A673 (cell line): ENCODE results near the gene TENM4.

ENCODE experiments used
- EZH2 ChIP-seq: fragments of 200-600 bp; sonication (generic); IDR thresholded peaks from 2 replicates; pipeline ENCODE4 v1.6.1; 2017; ENCODE audit warnings: borderline replicate concordance, low read depth, mild to moderate bottlenecking, mixed read lengths, antibody characterized with exemption, low read length; ENCODE audit not compliant: poor library complexity, severe bottlenecking
- TF ChIP-seq, protein P1 (sequence below): fragments of 300-800, 200-600 bp; sonication (generic); conservative IDR thresholded peaks from 2 replicates; pipeline ENCODE4 v1.5.1; 2017; ENCODE audit warnings: low read depth, mild to moderate bottlenecking, antibody characterized with exemption, low read length, moderate library complexity, mixed read lengths

DNA sequence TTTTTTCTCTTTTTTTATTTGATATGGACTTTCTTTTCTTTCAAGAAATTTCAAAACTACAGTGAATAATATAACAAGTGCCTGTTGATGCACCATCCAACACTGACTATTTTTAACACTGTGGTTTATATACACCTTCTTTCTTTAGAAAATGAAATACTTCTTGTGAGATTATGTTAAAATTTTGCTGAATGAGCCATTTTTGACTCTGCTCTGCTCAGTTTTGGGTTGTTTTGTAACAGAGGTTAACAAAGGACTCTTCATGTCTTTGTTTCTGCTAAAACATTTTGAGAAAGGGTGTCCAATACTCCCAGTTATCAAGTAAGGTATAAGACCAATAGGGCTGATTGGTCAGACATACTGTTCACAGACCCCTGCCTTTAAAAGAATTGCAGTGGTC, 44.0 kb upstream of the TENM4 start:
- TF ChIP-seq, protein P1, sequence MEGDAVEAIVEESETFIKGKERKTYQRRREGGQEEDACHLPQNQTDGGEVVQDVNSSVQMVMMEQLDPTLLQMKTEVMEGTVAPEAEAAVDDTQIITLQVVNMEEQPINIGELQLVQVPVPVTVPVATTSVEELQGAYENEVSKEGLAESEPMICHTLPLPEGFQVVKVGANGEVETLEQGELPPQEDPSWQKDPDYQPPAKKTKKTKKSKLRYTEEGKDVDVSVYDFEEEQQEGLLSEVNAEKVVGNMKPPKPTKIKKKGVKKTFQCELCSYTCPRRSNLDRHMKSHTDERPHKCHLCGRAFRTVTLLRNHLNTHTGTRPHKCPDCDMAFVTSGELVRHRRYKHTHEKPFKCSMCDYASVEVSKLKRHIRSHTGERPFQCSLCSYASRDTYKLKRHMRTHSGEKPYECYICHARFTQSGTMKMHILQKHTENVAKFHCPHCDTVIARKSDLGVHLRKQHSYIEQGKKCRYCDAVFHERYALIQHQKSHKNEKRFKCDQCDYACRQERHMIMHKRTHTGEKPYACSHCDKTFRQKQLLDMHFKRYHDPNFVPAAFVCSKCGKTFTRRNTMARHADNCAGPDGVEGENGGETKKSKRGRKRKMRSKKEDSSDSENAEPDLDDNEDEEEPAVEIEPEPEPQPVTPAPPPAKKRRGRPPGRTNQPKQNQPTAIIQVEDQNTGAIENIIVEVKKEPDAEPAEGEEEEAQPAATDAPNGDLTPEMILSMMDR, result no peak
- TF ChIP-seq EZH2, result no peak
